NCI-H2107 (cell line): Measurements from ENCODE around the gene IL36G.
A peak's percentile ranks its signal among the peaks of the same experiment; 100 is the strongest.
"Not testable (repeated sequence)": the region's sequence is repeated elsewhere in the genome, so short reads cannot be mapped to it uniquely, and the experiment has no call there.

Experiments used
- DNase-seq: peaks from one replicate; lab custom pipeline; 2025; lab: John Stamatoyannopoulos, UW

Gene IL36G

GRCh38 chr2:112977559-112978056 lies at the start of gene IL36G:
TSS of gene IL36G (plus strand) at chr2:112978006. CDS start at chr2:112978639, 633 bp downstream.
- DNase-seq, result no peak

- no peak for DNase-seq
Observed at GRCh38 chr2:112933261-112933660, 44.5 kb upstream of the IL36G start.

DNA sequence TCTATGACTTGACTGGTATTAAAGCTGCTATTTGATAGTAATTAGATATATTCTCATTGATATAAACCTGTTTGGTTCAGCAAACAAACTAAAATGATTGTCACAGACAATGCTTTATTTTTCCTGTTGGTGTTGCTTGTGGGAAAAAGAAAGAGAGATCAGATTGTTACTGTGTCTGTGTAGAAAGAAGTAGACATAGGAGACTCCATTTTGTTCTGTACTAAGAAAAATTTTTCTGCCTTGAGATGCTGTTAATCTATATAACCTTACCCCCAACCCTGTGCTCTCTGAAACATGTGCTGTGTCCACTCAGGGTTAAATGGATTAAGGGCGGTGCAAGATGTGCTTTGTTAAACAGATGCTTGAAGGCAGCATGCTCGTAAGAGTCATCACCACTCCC lies 43.7 kb upstream of the IL36G start:
- not testable (repeated sequence) for DNase-seq

- no peak for DNase-seq
Observed at GRCh38 chr2:112936927-112937232, 40.9 kb upstream of the IL36G start.

- no peak for DNase-seq
Observed at GRCh38 chr2:112938904-112939303, 38.9 kb upstream of the IL36G start.

- no peak for DNase-seq
Observed at GRCh38 chr2:112939425-112939824, 38.4 kb upstream of the IL36G start.

DNA sequence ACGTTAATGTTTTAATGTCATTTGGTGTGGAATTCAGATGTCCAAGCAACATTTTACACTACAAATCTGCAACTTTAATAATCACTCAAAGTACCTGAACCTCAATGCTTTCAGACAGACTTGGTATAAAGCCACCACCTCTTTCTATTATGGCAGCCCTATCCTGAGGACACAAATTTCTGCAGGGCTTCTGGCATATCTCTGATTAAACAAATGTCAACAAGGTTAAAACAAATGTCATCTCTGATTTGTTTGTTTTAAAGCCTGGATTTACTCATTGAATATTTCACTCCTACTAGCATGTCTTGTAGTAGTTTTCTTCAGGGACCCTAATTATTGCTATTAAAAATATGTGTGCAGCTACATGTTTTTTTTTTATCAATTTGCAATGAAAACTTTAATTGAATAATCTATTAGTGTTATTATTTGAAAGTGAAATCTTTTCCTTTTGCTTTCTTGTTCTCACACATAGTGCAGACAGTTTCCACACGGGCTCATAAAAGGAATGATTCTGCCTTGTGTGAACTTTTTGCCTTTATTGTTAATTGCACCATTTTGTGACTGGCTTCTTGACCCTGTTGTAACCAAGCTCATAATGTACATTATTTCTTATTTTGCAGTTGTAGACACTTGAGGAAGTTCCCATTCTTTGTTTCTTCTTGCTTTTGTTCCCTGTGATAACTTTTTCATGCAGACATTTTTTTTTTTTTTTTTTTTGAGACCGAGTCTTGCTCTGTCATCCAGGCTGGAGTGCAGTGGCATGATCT lies 36.8 kb upstream of the IL36G start:
- no peak for DNase-seq

DNA sequence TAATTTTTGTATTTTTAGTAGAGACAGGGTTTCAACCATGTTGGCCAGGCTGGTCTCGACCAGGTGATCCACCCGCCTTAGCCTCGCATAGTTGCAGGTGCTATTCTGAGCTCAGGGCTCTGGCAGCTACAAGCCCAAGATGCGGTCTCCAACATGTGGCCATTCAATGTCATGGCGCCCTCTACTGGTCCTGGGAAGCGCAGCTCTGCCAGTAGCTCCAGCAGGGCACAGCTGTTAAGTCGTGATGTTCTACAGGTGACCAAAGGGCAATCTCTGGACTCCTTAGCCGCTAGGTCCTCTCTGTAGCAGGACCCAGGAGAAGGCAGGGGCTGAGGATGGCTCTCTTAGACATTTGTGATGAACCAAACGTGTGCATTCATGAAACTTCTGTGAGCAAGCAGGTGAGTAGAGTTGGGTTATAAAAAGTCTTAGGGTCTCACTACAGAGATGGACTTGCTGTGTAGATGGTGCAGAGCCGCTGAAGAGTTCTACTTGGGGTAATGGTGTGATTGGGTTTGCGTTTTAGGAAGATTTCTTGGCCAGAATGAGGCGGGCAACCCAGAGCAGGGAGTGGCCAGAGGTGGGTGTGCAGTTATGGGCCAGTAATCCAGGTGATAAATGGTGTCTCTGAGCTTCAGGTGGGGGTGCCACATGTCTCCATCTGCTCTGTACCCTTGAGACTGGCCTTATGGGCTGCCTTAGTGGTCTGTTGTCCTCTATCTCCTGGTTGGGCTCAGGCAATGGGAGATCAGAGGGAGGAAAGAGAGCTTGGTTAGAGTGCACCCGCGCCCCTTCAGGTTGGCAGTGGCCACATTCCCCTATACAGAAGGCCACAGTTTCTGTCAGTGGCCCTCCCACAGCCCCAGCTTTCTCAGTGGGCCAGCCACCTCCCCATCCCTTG lies 35.8 kb upstream of the IL36G start:
- peak; percentile 50 for DNase-seq

DNA sequence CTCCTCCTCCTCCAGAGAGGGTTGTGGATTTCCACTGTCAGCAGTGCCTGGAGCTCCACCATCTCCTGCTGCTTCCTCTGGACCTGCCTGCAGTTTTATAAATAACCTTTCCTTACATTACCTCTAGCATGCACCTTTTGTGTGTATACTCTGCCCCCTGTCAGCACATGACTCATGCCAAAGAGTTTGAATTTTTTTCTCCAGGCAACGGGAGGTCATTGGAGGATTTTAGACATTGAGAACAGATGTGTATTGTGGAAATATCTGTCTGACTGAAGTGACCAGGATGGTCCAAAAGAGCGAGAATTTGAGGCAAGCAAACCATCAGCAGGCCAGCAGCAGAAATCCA lies 35.2 kb upstream of the IL36G start:
- no peak for DNase-seq

DNA sequence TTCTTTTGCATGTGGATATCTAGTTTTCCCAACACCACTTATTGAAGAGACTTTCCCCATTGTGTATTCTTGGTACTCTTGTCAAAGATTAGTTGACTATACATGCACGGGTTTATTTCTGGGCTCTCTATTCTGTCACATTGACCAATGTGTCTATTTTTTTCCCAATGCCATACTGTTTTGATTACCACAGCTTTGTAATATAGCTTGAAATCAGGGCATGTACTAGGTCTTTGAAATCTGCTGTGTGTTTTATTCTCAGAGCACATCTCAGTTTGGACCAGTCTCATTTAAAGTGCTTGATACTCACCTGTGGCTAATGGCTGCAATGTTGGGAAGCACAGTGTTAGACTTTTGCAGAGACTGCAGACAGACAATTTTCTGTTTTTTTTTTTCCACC lies 32.8 kb upstream of the IL36G start:
- DNase-seq, result no peak

GRCh38 chr2:112946086-112946485 lies 31.7 kb upstream of the IL36G start:
- DNase-seq, result no peak

GRCh38 chr2:112947374-112947773 lies 30.4 kb upstream of the IL36G start:
- no peak for DNase-seq

- DNase-seq, result no peak
Observed at GRCh38 chr2:112949456-112949855, 28.4 kb upstream of the IL36G start.

- no peak for DNase-seq
Observed at GRCh38 chr2:112954364-112954763, 23.4 kb upstream of the IL36G start.

- DNase-seq, result no peak
Observed at GRCh38 chr2:112957511-112957910, 20.3 kb upstream of the IL36G start.

DNA sequence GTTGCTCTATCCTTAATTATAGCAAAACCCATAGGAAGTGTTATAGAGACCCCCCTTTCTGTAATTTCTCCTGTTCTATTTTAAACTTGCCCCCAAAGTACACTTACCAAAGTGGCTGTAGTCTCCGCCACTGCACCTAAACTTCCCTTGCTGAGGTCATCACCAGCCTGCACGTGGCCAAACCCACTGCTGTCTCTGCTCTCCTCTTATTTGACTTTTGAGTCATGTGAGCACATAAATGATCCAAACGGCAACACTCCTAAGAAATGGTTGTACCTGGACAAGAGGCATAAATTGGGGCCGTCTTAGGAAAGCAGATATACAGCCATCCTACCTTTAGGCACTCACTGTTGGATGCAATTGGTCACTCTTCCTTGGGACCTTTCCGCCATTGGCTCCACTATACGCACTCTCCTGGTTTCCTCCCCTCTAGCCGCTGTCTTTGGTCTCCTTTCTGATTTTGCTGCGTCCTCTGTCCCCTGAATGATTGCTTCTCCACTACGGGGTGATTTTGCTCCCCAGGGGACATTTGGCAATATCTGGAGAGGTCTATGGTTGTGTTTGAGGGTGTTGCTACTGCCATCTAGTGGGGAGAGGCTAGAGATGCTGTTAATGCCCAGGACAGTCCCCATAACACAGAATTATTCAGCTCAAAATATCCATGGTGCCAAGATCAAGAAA lies 19.2 kb upstream of the IL36G start:
- DNase-seq, result peak; percentile 19

GRCh38 chr2:112959109-112959812 lies 18.5 kb upstream of the IL36G start:
- no peak for DNase-seq

DNA sequence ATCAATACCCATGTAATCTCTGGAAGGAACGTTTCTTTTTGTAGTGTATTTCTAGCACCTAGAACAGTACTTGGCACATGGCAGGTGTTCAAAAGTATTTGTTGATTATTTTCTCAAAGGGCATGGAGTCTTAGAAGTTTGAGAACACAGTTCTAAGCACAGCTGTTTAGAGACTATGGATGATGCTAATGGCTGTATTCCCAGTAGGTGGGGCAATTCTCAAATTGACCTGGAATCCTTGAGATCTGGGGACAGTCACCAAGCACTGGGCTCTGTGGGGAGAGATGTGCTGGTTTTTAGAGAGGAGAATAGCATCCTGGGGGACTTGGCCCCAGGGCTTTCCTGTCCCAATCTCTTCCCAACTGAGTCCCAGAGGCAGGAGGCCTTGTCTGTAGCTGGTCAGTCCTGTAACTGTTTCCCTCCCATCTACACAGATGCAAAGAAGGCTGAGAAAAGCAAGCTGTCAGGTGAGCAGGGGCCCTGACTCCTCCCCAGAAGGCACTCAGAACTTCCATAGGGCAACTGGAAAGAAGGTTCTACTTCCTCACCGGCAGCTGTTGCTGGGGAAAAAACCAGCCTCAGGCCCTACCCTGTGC lies 17.5 kb upstream of the IL36G start:
- DNase-seq, result no peak

GRCh38 chr2:112962308-112963175 lies 15.3 kb upstream of the IL36G start:
- DNase-seq, result no peak

DNA sequence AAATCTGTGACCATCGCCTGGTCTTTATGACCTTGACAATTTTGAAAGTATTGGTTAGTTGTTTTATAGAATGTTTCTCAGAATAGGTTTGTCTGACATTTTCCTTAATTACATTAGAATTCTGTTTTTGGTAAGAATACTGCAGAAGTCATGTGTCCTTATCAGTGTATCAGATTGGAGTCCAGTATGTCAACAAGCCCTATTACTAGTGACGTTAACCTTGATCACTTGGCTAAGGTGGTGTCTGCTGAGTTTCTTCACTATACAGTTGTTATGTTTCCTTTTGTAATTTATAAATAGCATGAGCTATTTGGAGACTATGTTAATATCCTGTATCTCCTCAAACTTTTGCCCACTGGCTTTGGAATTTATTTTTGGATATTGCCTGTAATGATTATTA lies 10.8 kb upstream of the IL36G start:
- no peak for DNase-seq
